Naive B cell (primary cell): ENCODE data around the gene DPEP1. TPM values are rescaled to one million over a fixed set of nuclear protein-coding genes. Genes with fewer than 3 reads are reported as not detected.

Experiments used
- ATAC-seq, 2 donors: fragments of 150-1000 bp; cut with Tn5 transposase; 2 replicates each; pipeline ENCODE4 v1.10.0; 2021; ENCODE audit warnings: low read depth in 2 of 2, mild to moderate bottlenecking in 2 of 2, moderate library complexity in 2 of 2
- DNase-seq: peaks from one replicate; pipeline ENCODE4 v3.0.0; 2022
- H3K27ac Mint-ChIP-seq, 6 donors: one replicate each; pipeline ENCODE4 v1.8.0; 2020 to 2022; ENCODE audit warnings: mild to moderate bottlenecking in 6 of 6, mixed read lengths in 6 of 6, moderate library complexity in 5 of 6, inconsistent platforms in 2 of 6
- H3K27me3 Mint-ChIP-seq, 3 donors: one replicate each; pipeline ENCODE4 v1.8.0; 2021 to 2022; ENCODE audit warnings: mixed read lengths in 3 of 3, mild to moderate bottlenecking in 1 of 3
- H3K36me3 Mint-ChIP-seq, 2 donors: one replicate each; pipeline ENCODE4 v1.8.0; 2020 to 2022; ENCODE audit warnings: mixed read lengths in 2 of 2, inconsistent platforms in 1 of 2, mild to moderate bottlenecking in 1 of 2
- H3K4me1 Mint-ChIP-seq, 3 donors: one replicate each; pipeline ENCODE4 v1.8.0; 2020 to 2022; ENCODE audit warnings: mixed read lengths in 3 of 3, inconsistent platforms in 1 of 3, mild to moderate bottlenecking in 1 of 3, moderate library complexity in 1 of 3
- H3K4me3 Mint-ChIP-seq, 8 donors: one replicate each; pipeline ENCODE4 v1.8.0; 2020 to 2022; ENCODE audit warnings: mild to moderate bottlenecking in 8 of 8, mixed read lengths in 8 of 8, moderate library complexity in 8 of 8, inconsistent platforms in 2 of 8
- H3K9me3 Mint-ChIP-seq, 7 donors: one replicate each; pipeline ENCODE4 v1.8.0; 2020 to 2022; ENCODE audit warnings: mixed read lengths in 7 of 7, mild to moderate bottlenecking in 5 of 7, inconsistent platforms in 2 of 7, moderate library complexity in 1 of 7
- polyA plus RNA-seq, 6 donors: library from polyadenylated mRNA; unstranded; fragments of 300-500 nt; fragmentation: Illumina TruSeq; gene quantifications; one replicate each; pipeline ENCODE4 v1.2.3, GENCODE V29; 2021; ENCODE audit warnings: low read depth in 6 of 6

DPEP1 gene
- polyA plus RNA-seq, 6 donors from 2014 or later, result not detected

DNA sequence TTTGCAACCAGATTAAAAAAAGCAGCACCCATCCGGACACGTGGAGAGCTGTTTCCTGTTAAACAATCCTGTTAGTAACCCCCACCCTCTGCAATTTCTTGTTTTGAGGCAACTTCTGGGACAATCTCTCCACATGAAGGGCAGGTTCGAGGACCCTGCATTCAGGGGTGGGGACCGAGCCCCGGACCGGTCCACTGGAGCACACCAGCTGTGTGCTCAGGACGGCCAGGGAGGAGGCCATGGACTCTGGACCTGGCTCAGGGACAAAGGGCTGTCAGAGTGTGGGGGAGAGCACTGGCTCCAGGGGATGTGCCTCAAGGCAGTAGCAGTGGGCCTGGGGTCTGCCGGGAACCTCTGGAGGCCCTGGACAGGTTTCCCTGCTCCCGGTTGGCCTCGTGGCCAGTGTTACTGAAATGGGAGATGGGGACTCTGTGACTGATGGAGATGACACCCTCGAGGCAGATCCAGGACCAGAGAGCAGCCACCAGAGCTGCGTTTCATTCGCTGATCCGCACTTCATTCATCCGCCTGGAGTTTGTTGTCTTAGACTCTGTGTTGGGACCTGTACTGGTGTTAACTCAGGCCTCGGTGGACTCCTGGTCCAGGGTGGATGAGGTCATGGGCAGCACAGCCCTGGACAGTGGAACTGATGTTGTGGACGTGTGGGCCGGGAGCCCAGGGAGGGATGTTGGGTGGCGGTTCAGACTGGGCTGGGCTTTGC, 40.8 kb upstream of the DPEP1 start:
- peaks cover 0 to 33% (median 5%) of the 10 kb centered on the region in 3 donors for H3K27me3 Mint-ChIP-seq
- peak in 1 of 2 donors; percentile 6 for ATAC-seq
- peak overlapping the region in 7 of 8 donors; percentile 36 to 83 (median 64) for H3K4me3 Mint-ChIP-seq
- peaks cover 15 to 20% (median 16%) of the 10 kb centered on the region in 3 donors for H3K4me1 Mint-ChIP-seq
- peak overlapping the region in 1 of 6 donors; percentile 30 for H3K27ac Mint-ChIP-seq
- no peak for DNase-seq
- H3K36me3 Mint-ChIP-seq, result no peaks in the 10 kb centered on the region
- H3K9me3 Mint-ChIP-seq, result no peaks in the 10 kb centered on the region

DNA sequence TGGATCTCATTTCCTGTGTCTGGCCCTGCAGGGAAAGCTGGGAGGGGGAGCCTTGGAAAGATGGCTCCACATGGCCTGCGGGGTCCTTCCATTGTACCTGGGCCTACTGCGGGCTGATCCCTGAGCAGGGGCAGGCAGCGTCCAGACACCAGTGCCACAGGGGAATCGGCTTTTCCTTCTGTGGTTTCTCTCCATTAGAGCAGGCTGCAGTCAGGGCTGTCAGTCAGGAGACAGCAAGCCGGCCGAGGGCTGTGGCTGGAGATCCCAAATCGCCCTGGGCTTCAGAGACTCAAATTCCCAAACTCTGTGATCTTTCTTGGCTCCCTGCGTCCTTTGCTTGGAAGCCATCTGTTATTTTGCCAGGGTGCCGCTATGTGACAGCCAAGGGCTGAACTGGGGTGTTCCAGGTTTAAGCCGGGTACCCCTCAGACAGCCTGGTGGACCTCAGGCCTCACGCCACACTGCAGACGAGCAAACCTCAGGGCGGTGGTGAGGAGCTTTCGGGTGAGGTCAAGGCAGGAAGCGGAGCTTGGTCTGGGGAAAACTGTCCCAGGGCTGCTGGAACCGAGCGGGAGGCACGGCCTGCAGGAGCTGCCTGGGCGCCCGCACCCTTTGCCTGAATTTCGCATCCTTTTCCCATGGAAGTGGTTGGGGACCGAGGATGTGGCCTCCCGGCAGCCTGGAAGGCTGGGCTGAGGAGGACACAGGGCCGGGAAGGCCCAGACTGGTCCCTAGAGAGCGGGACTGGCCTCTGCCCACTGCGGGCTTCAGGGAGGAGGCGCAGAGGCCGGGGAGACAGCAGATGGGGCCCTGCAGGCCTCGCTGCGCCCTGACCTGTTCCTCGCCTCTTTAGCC, 39.4 kb upstream of the DPEP1 start:
- ATAC-seq, result no peak
- H3K36me3 Mint-ChIP-seq, result no peaks in the 10 kb centered on the region
- no peaks in the 10 kb centered on the region for H3K9me3 Mint-ChIP-seq
- H3K4me3 Mint-ChIP-seq, result peak overlapping the region in 7 of 8 donors; percentile 45 to 76 (median 59)
- peaks cover 0 to 33% (median 5%) of the 10 kb centered on the region in 3 donors for H3K27me3 Mint-ChIP-seq
- no peak overlapping the region for H3K27ac Mint-ChIP-seq
- H3K4me1 Mint-ChIP-seq, result peaks cover 14 to 20% (median 16%) of the 10 kb centered on the region in 3 donors
- no peak for DNase-seq

DNA sequence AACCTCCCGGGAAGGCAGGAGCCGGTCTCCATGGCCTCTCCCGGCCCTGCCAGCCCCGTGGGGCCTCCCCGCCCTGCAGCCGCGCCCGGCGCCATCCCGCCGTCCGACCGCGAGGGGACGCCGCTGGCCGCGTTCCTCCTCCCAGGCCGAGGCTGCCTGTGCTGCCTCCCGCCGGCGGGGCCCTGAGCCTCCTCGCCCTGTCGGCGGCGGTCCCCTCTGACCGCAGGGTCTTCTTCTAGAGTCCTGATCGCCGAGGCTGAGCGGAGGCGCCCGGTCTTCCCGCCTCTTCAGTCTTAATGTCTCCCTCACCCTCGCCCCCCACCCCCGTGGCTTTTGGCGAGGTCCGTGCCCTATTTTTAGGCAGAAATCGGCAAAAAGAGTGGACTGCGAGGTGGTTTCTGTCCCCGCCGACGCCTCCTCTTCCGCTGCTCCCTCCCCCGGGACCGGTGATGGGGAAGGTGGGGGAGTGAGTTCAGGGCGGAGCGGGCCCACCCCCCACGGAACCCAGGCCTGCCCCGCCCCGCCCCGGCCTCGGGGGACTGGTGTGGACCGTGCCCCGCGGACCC, 38.7 kb upstream of the DPEP1 start:
- H3K9me3 Mint-ChIP-seq, result no peaks in the 10 kb centered on the region
- peaks cover 0 to 33% (median 5%) of the 10 kb centered on the region in 3 donors for H3K27me3 Mint-ChIP-seq
- H3K27ac Mint-ChIP-seq, result peak overlapping the region in 2 of 6 donors; percentile 47 to 51
- H3K36me3 Mint-ChIP-seq, result no peaks in the 10 kb centered on the region
- H3K4me3 Mint-ChIP-seq, result peak overlapping the region in 7 of 8 donors; percentile 76 to 89 (median 80)
- peaks cover 14 to 20% (median 16%) of the 10 kb centered on the region in 3 donors for H3K4me1 Mint-ChIP-seq
- peak; percentile 39 for DNase-seq
- ATAC-seq, result peak; percentile 49 to 60

DNA sequence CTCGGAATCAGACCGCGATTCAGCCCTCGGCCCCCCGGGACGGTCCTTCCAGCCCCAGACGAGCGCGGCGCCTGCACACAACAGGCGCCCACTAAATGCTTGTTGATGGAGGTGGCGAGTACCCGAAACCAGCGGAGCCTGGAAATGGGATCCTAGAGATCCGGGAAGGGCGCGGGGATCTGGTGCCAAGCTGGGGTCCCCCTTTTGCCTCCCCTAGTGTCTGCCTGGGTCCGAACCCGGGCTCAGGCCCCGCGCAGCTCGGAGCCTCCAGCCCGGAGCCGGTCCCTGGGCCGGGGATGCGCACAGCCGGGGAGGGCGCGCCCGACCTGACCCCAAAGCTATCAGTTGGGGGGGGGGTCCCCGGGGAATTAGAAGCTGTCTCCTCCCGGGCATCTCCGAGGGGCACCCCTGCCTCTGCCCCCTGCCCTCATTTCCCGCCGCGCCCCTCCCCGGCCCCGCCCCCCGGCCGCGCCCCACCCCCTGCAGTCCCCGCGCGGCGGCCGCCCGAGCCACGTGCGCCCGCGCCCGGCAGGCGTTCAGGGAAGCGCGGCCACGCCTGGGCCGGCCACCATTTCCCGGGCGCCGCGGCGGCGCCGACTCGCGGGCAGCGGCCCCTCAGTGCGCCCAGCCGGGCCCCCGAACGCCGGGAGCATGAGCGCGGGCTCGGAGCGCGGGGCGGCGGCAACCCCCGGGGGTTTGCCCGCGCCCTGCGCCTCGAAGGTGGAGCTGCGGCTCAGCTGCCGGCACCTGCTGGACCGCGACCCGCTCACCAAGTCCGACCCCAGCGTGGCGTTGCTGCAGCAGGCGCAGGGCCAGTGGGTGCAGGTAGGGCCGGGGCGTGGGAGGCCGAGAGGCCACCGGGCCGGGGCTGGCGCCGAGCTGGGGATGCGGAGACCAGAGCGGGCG, 37.9 kb upstream of the DPEP1 start, which contains the start of gene CPNE7:
Gene CPNE7 (plus strand): TSS at position 512 of the 906 bp plus-strand sequence. CDS start 140 bp downstream, at position 652.
- Mint-ChIP-seq H3K4me3 (peak within 1 kb of the TSS in 7 of 8 donors; percentile 76 to 89 (median 80)), H3K27me3 (peaks cover 0 to 26% (median 5%) of the 10 kb centered on the region in 3 donors), H3K27ac (peak within 1 kb of the TSS in 2 of 6 donors; percentile 47 to 51), H3K4me1 (peaks cover 14 to 20% (median 16%) of the 10 kb centered on the region in 3 donors), H3K36me3 (no peaks in the 10 kb centered on the region), H3K9me3 (no peaks in the 10 kb centered on the region)
- DNase-seq, result no peak
- peak; percentile 50 to 64 for ATAC-seq

- no peak overlapping the region for H3K27ac Mint-ChIP-seq
- H3K9me3 Mint-ChIP-seq, result no peaks in the 10 kb centered on the region
- H3K4me3 Mint-ChIP-seq, result peak overlapping the region in 1 of 8 donors; percentile 40
- peaks cover 0 to 23% (median 5%) of the 10 kb centered on the region in 3 donors for H3K27me3 Mint-ChIP-seq
- DNase-seq (no peak), ATAC-seq (no peak)
- peaks cover 14 to 18% (median 16%) of the 10 kb centered on the region in 3 donors for H3K4me1 Mint-ChIP-seq
- H3K36me3 Mint-ChIP-seq, result no peaks in the 10 kb centered on the region
Measured at GRCh38 chr16:89576153-89577054, 37.0 kb upstream of the DPEP1 start.

DNA sequence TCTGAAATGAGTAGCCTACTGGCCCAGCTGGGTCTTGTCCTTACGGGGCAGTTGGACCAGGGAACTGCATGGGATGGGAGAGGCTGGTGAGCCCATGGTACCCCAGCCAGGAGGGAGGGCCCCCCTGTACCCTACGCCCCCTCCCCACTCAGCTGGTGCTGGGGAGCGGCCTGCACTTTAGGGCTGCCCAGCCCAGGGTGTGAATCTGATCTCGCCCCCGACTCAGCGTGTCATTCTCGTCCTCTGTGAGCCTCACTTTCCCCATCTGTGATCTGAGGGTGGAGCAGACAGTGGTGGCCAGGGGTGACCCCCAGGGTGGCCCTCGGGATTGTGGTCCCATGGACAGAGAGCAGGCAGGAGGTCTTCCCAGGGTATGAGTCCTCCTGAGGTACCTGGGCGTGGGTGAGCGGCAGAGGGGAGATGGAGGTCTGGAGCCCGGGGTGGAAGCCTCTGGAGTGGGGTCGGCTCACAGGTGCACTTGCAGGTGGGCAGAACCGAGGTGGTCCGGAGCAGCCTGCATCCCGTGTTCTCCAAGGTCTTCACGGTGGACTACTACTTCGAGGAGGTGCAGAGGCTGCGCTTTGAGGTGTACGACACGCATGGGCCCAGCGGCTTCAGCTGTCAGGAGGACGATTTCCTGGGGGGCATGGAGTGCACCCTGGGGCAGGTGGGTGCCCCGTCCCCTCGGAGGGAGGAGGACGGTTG, 36.2 kb upstream of the DPEP1 start:
- no peak for ATAC-seq
- Mint-ChIP-seq H3K36me3 (no peaks in the 10 kb centered on the region), H3K4me1 (peaks cover 7 to 10% (median 10%) of the 10 kb centered on the region in 3 donors), H3K4me3 (peak overlapping the region in 7 of 8 donors; percentile 15 to 64 (median 56)), H3K27ac (peak overlapping the region in 1 of 6 donors; percentile 60), H3K27me3 (peaks cover 0 to 17% (median under 1%) of the 10 kb centered on the region in 3 donors), H3K9me3 (no peaks in the 10 kb centered on the region)
- no peak for DNase-seq

GRCh38 chr16:89579351-89579750, 34.1 kb upstream of the DPEP1 start:
- no peak for ATAC-seq

DNA sequence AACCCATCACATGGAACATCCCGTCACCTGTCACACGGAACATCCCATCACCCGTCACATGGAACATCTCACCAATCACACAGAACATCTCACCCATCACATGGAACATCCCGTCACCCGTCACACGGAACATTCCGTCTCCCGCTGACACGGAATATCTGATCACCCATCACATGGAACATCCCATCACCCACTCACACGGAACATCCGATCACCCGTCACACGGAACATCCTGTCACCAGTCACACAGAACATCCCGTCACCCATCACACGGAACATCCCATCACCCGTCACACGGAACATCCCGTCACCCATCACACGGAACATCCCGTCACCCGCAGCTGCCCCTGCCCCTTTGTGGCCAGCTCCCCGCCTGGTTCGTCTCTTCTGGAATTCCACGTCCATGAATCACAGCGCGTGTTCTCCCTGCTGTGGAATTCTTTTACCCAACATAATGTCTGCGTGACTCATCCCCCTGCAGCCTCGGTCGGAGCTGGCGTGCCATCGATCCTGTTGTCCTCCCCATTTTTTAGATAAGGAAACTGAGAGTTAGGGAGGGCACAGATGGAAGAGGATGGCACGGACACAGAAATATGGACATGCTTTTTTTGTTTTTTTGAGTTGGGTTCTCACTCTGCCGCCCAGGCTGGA, 32.3 kb upstream of the DPEP1 start:
- ATAC-seq (no peak), DNase-seq (no peak)
- Mint-ChIP-seq H3K4me3 (no peak overlapping the region), H3K36me3 (no peaks in the 10 kb centered on the region), H3K27ac (no peak overlapping the region), H3K9me3 (no peaks in the 10 kb centered on the region), H3K27me3 (no peaks in the 10 kb centered on the region), H3K4me1 (peaks cover 0 to 2% (median 0%) of the 10 kb centered on the region in 3 donors)

More at GRCh38 chr16:89579351-89579750, 34.1 kb upstream of the DPEP1 start:
- Mint-ChIP-seq H3K4me3 (no peak overlapping the region), H3K27me3 (no peaks in the 10 kb centered on the region), H3K36me3 (no peaks in the 10 kb centered on the region), H3K9me3 (no peaks in the 10 kb centered on the region), H3K27ac (no peak overlapping the region), H3K4me1 (peaks cover 0 to 2% (median 0%) of the 10 kb centered on the region in 3 donors)
- DNase-seq, result no peak

DNA sequence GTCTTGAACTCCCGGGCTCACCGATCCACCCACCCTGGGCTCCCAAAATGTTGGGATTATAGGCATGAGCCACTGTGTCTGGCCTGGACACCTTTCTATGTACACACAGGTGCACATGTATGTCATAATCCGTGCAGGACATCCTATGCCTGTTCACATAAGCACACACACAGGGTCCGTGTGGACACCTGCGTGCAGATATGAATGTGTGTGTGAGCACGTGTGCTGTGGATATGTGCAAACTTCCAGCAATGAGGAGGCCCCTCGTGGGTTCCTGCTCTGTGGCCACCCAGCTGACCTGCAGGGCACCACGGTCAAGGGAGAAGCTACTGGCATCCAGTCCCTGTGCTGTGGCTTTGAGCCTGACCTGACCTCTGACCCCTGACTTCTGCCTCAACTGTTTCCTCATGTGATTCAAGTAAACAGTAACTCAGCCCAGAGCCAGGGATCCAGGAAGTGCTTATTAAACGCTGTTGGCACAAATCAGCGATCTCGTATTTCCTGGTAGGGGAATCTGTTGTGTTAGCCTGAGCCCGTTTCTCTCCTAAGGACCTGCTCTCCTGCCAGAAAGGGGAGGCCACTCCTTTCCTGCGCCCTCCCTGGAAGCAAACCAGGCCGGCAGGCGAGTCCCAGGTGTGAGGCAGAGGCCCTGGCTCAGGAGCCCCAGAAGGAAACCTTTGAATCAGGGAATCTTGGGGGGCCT, 31.4 kb upstream of the DPEP1 start:
- Mint-ChIP-seq H3K36me3 (no peaks in the 10 kb centered on the region), H3K27me3 (no peaks in the 10 kb centered on the region), H3K27ac (peak overlapping the region in 1 of 6 donors; percentile 15), H3K4me3 (peak overlapping the region in 1 of 8 donors; percentile 70), H3K9me3 (no peaks in the 10 kb centered on the region), H3K4me1 (peaks cover 0 to 2% (median 0%) of the 10 kb centered on the region in 3 donors)
- ATAC-seq, result no peak
- DNase-seq, result no peak

GRCh38 chr16:89582614-89583196, 30.7 kb upstream of the DPEP1 start:
- H3K9me3 Mint-ChIP-seq, result no peaks in the 10 kb centered on the region
- H3K4me3 Mint-ChIP-seq, result no peak overlapping the region
- ATAC-seq, result no peak
- H3K36me3 Mint-ChIP-seq, result no peaks in the 10 kb centered on the region
- no peak for DNase-seq
- no peaks in the 10 kb centered on the region for H3K4me1 Mint-ChIP-seq
- H3K27me3 Mint-ChIP-seq, result no peaks in the 10 kb centered on the region
- H3K27ac Mint-ChIP-seq, result no peak overlapping the region
